A673 (cell line): ENCODE results near the gene AAR2. TPM values are rescaled to one million over a fixed set of nuclear protein-coding genes. Genes with fewer than 3 reads are reported as not detected.

Experiments
- BruUV-seq: library from RNA; stranded (reverse); fragments of 400-500 nt; replicated peaks from 2 replicates; lab custom pipeline; 2021; lab: Mats Ljungman, UMichigan
- CTCF ChIA-PET: fragments of 300-600 bp; sonication (Branson Sonifier 250); formaldehyde crosslinking; loops from one replicate; lab custom pipeline; 2022; ENCODE audit warnings: antibody characterized with exemption; lab: Charles Lee
- POLR2A ChIA-PET: fragments of 300-600 bp; sonication (Branson Sonifier 250); formaldehyde crosslinking; loops from one replicate; lab custom pipeline; 2022; ENCODE audit warnings: antibody characterized with exemption; ENCODE audit not compliant: low non-redundant PET; lab: Charles Lee
- DNase-seq: peaks from one replicate; pipeline ENCODE4 v3.0.0-alpha.2; 2015; ENCODE audit warnings: low spot score
- H3K27ac ChIP-seq: fragments of 200-600 bp; sonication (generic); 2 replicates; pipeline ENCODE4 v1.5.1; 2016; ENCODE audit warnings: mixed run types, low read depth, mild to moderate bottlenecking, mixed read lengths, antibody characterized with exemption, low read length; ENCODE audit not compliant: poor library complexity, severe bottlenecking
- H3K27me3 ChIP-seq: fragments of 200-600 bp; sonication (generic); replicated peaks from 2 replicates; pipeline ENCODE4 v1.6.1; 2017; ENCODE audit warnings: mixed run types, low read depth, mild to moderate bottlenecking, mixed read lengths, antibody characterized with exemption, low read length; ENCODE audit not compliant: insufficient read depth, poor library complexity
- H3K36me3 ChIP-seq: fragments of 200-600 bp; sonication (generic); 2 replicates; pipeline ENCODE4 v1.6.1; 2016; ENCODE audit warnings: mixed run types, mild to moderate bottlenecking, mixed read lengths, antibody characterized with exemption, low read length; ENCODE audit not compliant: insufficient read depth, poor library complexity, severe bottlenecking
- H3K4me1 ChIP-seq: fragments of 200-600 bp; sonication (generic); 2 replicates; pipeline ENCODE4 v1.6.1; 2017; ENCODE audit warnings: mixed run types, mild to moderate bottlenecking, mixed read lengths, antibody characterized with exemption, low read length; ENCODE audit not compliant: insufficient read depth, poor library complexity, severe bottlenecking
- H3K4me3 ChIP-seq: fragments of 200-600 bp; sonication (generic); 2 replicates; pipeline ENCODE4 v1.5.1; 2016; ENCODE audit warnings: low read depth, mixed run types, mild to moderate bottlenecking, mixed read lengths, low read length; ENCODE audit not compliant: poor library complexity, severe bottlenecking
- H3K9me3 ChIP-seq: fragments of 200-600 bp; sonication (generic); 2 replicates; pipeline ENCODE4 v1.6.1; 2016; ENCODE audit warnings: mixed run types, low read depth, mild to moderate bottlenecking, mixed read lengths, antibody characterized with exemption, low read length; ENCODE audit not compliant: poor library complexity, severe bottlenecking
- EZH2 ChIP-seq: fragments of 200-600 bp; sonication (generic); IDR thresholded peaks from 2 replicates; pipeline ENCODE4 v1.6.1; 2017; ENCODE audit warnings: borderline replicate concordance, low read depth, mild to moderate bottlenecking, mixed read lengths, antibody characterized with exemption, low read length; ENCODE audit not compliant: poor library complexity, severe bottlenecking
- intact Hi-C: fragments of 100-400 bp; cut with micrococcal nuclease; formaldehyde crosslinking; loops from one replicate; pipeline ENCODE4 v1.10.0; 2022; ENCODE audit not compliant: unreplicated experiment
- total RNA-seq: library from RNA; stranded (reverse); gene quantifications from 2 replicates; pipeline ENCODE4 v1.2.3, GENCODE V29; 2021
- TF ChIP-seq, protein P1 (sequence below): fragments of 300-800, 200-600 bp; sonication (generic); conservative IDR thresholded peaks from 2 replicates; pipeline ENCODE4 v1.5.1; 2017; ENCODE audit warnings: low read depth, mild to moderate bottlenecking, antibody characterized with exemption, low read length, moderate library complexity, mixed read lengths

The AAR2 gene
- total RNA-seq, 1 experiment from 2014 or later = 33.6 TPM

GRCh38 chr20:36259177-36260061, 23.1 kb downstream of the AAR2 start:
- POLR2A ChIA-PET = interaction anchor here (0.7 kb wide), 1 partner anchor 23 kb away, joined by 4 read pairs; the partner anchor contains the start of gene AAR2
- intact Hi-C loops = no loop called here
- no peaks in the 10 kb centered on the region for H3K27me3 ChIP-seq
- no TSS peak for BruUV-seq
- DNase-seq = no peak
- H3K9me3 ChIP-seq = no peaks in the 10 kb centered on the region
- peaks cover 6% of the 10 kb centered on the region for H3K36me3 ChIP-seq
- CTCF ChIA-PET = no interaction called here
- H3K4me3 ChIP-seq = no peak overlapping the region
- H3K4me1 ChIP-seq = no peaks in the 10 kb centered on the region
- TF ChIP-seq EZH2 = no peak
- TF ChIP-seq, protein P1, sequence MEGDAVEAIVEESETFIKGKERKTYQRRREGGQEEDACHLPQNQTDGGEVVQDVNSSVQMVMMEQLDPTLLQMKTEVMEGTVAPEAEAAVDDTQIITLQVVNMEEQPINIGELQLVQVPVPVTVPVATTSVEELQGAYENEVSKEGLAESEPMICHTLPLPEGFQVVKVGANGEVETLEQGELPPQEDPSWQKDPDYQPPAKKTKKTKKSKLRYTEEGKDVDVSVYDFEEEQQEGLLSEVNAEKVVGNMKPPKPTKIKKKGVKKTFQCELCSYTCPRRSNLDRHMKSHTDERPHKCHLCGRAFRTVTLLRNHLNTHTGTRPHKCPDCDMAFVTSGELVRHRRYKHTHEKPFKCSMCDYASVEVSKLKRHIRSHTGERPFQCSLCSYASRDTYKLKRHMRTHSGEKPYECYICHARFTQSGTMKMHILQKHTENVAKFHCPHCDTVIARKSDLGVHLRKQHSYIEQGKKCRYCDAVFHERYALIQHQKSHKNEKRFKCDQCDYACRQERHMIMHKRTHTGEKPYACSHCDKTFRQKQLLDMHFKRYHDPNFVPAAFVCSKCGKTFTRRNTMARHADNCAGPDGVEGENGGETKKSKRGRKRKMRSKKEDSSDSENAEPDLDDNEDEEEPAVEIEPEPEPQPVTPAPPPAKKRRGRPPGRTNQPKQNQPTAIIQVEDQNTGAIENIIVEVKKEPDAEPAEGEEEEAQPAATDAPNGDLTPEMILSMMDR = no peak
- no peak overlapping the region for H3K27ac ChIP-seq

DNA sequence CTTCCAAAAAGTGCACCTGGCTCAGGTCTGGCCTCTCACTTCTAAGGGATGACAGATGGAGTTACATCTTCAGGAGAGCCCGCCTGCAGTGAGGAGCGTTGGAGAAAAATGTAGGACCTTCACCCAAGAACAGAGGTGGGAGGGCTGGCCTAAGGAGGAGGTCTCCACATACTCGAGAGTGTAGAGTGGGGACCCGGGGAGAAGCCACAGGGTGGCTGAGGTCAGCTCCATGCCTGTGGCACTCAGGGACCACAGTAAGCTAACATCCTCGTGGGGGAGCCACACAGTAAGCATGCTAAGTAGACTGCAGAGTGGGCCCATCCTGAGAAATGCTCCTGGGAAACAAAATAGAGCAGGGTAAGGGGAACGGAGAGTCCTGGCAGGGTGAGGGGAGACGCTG, 24.0 kb downstream of the AAR2 start:
- DNase-seq = no peak
- BruUV-seq = no TSS peak
- CTCF ChIA-PET = no interaction called here

DNA sequence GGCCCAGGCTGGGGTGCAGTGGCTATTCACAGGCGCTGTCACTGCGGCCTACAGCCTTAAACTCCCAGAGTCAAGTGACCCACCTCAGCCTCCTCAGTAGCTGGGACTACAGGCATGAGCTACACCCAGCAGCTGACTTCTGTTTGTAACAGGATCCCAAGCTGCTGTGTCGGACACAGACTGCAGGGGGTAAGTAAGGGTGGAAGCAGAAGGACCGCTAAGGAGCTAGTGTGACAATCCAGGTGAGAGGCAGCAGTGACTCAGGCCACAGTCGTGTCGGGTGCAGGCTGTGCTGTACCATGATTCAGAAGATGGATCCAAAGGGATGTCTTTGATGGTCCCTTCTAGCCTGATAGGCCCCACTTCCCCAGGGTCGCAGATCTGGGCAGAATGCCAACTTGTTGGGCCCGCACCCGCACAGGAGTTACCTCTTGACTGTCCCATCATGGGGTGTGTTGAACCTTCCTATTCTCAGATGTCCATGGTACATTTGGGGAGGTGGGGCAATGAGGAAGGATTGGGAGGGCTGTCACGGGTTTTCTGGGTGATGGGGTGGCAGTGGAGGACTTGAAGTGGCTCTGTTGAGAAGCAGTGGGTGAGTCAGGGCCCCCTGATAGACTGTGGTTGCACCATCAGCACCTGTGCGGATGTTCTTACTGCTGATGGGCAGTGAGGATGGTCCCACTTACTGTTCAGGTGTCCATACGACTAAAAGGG, 25.3 kb downstream of the AAR2 start:
- Histone ChIP-seq H3K9me3 (no peaks in the 10 kb centered on the region), H3K27me3 (no peaks in the 10 kb centered on the region), H3K4me3 (no peak overlapping the region), H3K4me1 (no peaks in the 10 kb centered on the region), H3K27ac (no peak overlapping the region), H3K36me3 (no peaks in the 10 kb centered on the region)
- intact Hi-C loops = no loop called here
- BruUV-seq = no TSS peak
- DNase-seq = no peak
- CTCF ChIA-PET = interaction anchor here (0.6 kb wide), 1 partner anchor 576 kb away, joined by 6 read pairs; no protein-coding TSS in a partner anchor
- TF ChIP-seq, protein P1 = no peak
- TF ChIP-seq EZH2 = no peak
- POLR2A ChIA-PET = no interaction called here

More for the DNA sequence above, 24.0 kb downstream of the AAR2 start:
- POLR2A ChIA-PET = interaction anchor here (0.7 kb wide), 1 partner anchor 9 kb away, joined by 3 read pairs; no protein-coding TSS in a partner anchor
- Histone ChIP-seq H3K27ac (no peak overlapping the region), H3K9me3 (no peaks in the 10 kb centered on the region), H3K27me3 (no peaks in the 10 kb centered on the region), H3K4me1 (no peaks in the 10 kb centered on the region), H3K36me3 (peaks cover 6% of the 10 kb centered on the region), H3K4me3 (no peak overlapping the region)
- no peak for TF ChIP-seq EZH2
- TF ChIP-seq, protein P1 = no peak
- intact Hi-C loops = no loop called here
